HL-60 (cell line): ENCODE data around the gene PLGRKT.

Experiments used
- DNase-seq, 2 experiments: peaks; one replicate each; pipeline ENCODE4 v3.0.0-alpha.2; 2010 to 2020; ENCODE audit warnings: low read depth in 1 of 2, low spot score in 1 of 2
- H3K27ac ChIP-seq: fragments of 250-450 bp; sonication (Bioruptor Pico); replicated peaks from 2 replicates; pipeline ENCODE4 v1.5.1; 2020; ENCODE audit warnings: mild to moderate bottlenecking, moderate library complexity
- H3K27me3 ChIP-seq: fragments of 250-450 bp; sonication (Bioruptor Pico); 2 replicates; pipeline ENCODE4 v1.5.1; 2021; ENCODE audit warnings: mild to moderate bottlenecking, moderate library complexity; ENCODE audit not compliant: insufficient read depth, poor library complexity, severe bottlenecking
- H3K4me3 ChIP-seq: replicated peaks from 2 replicates; pipeline ENCODE4 v1.5.1; 2011; ENCODE audit warnings: mild to moderate bottlenecking, control low read depth, low read length; ENCODE audit not compliant: insufficient read depth
- CTCF ChIP-seq: IDR thresholded peaks from one replicate; pipeline ENCODE4 v1.5.1; 2011; ENCODE audit warnings: low read length, control low read depth, inconsistent platforms; ENCODE audit not compliant: insufficient read depth
- GABPA ChIP-seq: IDR thresholded peaks from 2 replicates; pipeline ENCODE4 v1.6.1; 2012; ENCODE audit warnings: low read depth
- POLR2AphosphoS5 ChIP-seq: IDR thresholded peaks from 2 replicates; pipeline ENCODE4 v1.6.1; 2012; ENCODE audit warnings: low read depth
- SPI1 ChIP-seq: IDR thresholded peaks from 2 replicates; pipeline ENCODE4 v1.6.1; 2012; ENCODE audit warnings: low read depth, mild to moderate bottlenecking, borderline replicate concordance
- TF ChIP-seq, protein P1 (sequence below): IDR thresholded peaks from 2 replicates; pipeline ENCODE4 v1.6.1; 2012; ENCODE audit warnings: low read depth; ENCODE audit not compliant: insufficient replicate concordance

PLGRKT gene

GRCh38 chr9:5310851-5311250, 126.9 kb downstream of the PLGRKT start:
- TF ChIP-seq, protein P1, sequence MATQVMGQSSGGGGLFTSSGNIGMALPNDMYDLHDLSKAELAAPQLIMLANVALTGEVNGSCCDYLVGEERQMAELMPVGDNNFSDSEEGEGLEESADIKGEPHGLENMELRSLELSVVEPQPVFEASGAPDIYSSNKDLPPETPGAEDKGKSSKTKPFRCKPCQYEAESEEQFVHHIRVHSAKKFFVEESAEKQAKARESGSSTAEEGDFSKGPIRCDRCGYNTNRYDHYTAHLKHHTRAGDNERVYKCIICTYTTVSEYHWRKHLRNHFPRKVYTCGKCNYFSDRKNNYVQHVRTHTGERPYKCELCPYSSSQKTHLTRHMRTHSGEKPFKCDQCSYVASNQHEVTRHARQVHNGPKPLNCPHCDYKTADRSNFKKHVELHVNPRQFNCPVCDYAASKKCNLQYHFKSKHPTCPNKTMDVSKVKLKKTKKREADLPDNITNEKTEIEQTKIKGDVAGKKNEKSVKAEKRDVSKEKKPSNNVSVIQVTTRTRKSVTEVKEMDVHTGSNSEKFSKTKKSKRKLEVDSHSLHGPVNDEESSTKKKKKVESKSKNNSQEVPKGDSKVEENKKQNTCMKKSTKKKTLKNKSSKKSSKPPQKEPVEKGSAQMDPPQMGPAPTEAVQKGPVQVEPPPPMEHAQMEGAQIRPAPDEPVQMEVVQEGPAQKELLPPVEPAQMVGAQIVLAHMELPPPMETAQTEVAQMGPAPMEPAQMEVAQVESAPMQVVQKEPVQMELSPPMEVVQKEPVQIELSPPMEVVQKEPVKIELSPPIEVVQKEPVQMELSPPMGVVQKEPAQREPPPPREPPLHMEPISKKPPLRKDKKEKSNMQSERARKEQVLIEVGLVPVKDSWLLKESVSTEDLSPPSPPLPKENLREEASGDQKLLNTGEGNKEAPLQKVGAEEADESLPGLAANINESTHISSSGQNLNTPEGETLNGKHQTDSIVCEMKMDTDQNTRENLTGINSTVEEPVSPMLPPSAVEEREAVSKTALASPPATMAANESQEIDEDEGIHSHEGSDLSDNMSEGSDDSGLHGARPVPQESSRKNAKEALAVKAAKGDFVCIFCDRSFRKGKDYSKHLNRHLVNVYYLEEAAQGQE = no peak
- TF ChIP-seq GABPA (no peak), CTCF (no peak), SPI1 (no peak), POLR2AphosphoS5 (no peak)

More at GRCh38 chr9:5310851-5311250, 126.9 kb downstream of the PLGRKT start:
- Histone ChIP-seq H3K4me3 (no peak overlapping the region), H3K27me3 (no peaks in the 10 kb centered on the region), H3K27ac (no peak overlapping the region)
- DNase-seq = no peak
